Effector memory CD4-positive, alpha-beta T cell (primary cell): ENCODE results near the gene KIF2A.

ENCODE experiments used
- DNase-seq, 3 donors: peaks; one replicate each; pipeline ENCODE4 v3.0.0-alpha.2; 2020
- H3K27ac ChIP-seq: 2 replicates; pipeline ENCODE4 v1.7.0; 2013; ENCODE audit warnings: mild to moderate bottlenecking, low read length, moderate library complexity; ENCODE audit not compliant: insufficient read depth, poor library complexity, severe bottlenecking
- H3K27me3 ChIP-seq: replicated peaks from 2 replicates; pipeline ENCODE4 v1.7.0; 2013; ENCODE audit warnings: mild to moderate bottlenecking, low read length; ENCODE audit not compliant: insufficient read depth, control insufficient read depth, poor library complexity, severe bottlenecking
- H3K36me3 ChIP-seq: 2 replicates; pipeline ENCODE4 v1.7.0; 2013; ENCODE audit warnings: mild to moderate bottlenecking, low read length, moderate library complexity; ENCODE audit not compliant: control insufficient read depth, insufficient read depth
- H3K4me1 ChIP-seq: 2 replicates; pipeline ENCODE4 v1.7.0; 2013; ENCODE audit warnings: low read length, mild to moderate bottlenecking; ENCODE audit not compliant: control insufficient read depth, insufficient read depth, poor library complexity, severe bottlenecking
- H3K4me3 ChIP-seq: 2 replicates; pipeline ENCODE4 v1.7.0; 2013; ENCODE audit warnings: low read length, low read depth, mild to moderate bottlenecking; ENCODE audit not compliant: insufficient read depth, poor library complexity, severe bottlenecking
- H3K9me3 ChIP-seq: 2 replicates; pipeline ENCODE4 v1.7.0; 2013; ENCODE audit warnings: mild to moderate bottlenecking, low read length, moderate library complexity; ENCODE audit not compliant: control insufficient read depth

KIF2A gene

DNA sequence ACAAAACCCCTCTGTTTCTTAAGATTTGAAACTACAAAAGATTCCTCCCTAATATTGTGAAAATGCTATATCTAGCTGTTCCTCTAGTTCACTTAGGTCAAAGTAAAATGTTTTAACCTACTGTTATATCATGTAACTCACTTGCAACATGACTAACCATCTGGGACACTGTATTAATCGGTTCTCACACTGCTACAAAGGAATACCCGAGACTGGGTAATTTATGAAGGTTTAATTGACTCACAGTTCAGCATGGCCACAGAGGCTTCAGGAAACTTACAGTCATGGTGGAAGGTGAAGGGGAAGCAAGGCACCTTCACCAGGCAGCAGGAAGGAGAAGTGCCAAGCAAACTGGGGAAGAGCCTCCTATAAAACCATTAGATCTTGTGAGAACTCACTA lies 63.0 kb downstream of the KIF2A start:
- Histone ChIP-seq H3K4me1 (no peaks in the 10 kb centered on the region), H3K27me3 (no peaks in the 10 kb centered on the region), H3K9me3 (no peaks in the 10 kb centered on the region), H3K36me3 (peaks cover 43% of the 10 kb centered on the region), H3K27ac (no peak overlapping the region), H3K4me3 (no peak overlapping the region)
- no peak for DNase-seq

GRCh38 chr5:62371409-62371808 lies 65.4 kb downstream of the KIF2A start:
- Histone ChIP-seq H3K27ac (no peak overlapping the region), H3K27me3 (no peaks in the 10 kb centered on the region), H3K4me1 (no peaks in the 10 kb centered on the region), H3K36me3 (peaks cover 39% of the 10 kb centered on the region), H3K9me3 (no peaks in the 10 kb centered on the region), H3K4me3 (no peak overlapping the region)
- no peak for DNase-seq

DNA sequence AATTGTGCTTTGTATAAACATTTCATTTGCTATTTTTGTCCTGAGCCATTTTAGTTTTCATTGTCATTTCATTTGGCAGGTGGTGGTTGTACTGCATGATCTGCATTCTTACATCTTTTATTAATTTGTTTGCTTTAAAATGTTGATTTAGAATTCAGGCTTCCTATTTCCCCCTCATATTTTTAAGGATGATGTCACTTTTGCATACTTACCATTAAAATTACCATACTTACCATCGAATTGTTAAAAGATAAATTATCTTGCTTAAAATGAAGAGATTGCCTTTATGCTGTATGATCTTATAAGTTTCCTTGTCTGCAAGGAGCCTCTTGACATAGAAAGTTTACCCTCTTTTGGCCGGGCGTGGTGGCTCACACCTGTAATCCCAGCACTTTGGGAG lies 66.6 kb downstream of the KIF2A start:
- no peaks in the 10 kb centered on the region for H3K4me1 ChIP-seq
- no peak for DNase-seq
- peaks cover 32% of the 10 kb centered on the region for H3K36me3 ChIP-seq
- H3K4me3 ChIP-seq = no peak overlapping the region
- no peaks in the 10 kb centered on the region for H3K27me3 ChIP-seq
- no peaks in the 10 kb centered on the region for H3K9me3 ChIP-seq
- H3K27ac ChIP-seq = no peak overlapping the region

DNA sequence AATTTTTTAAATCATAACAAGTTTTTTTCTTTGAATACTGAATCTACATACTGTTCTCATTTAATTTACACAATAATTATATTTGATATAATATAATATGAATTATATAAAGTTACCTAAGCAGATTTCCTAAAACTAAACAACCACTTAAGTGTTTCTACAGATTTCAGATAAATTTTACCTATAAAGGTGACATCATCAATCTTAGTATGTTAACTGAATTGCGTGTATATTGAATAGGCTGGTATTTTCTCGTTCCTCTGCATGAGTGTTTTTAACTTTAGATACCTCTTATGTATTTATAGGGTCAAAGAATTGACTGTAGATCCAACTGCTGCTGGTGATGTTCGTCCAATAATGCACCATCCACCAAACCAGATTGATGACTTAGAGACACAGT lies 67.4 kb downstream of the KIF2A start:
- no peaks in the 10 kb centered on the region for H3K4me1 ChIP-seq
- peaks cover 40% of the 10 kb centered on the region for H3K36me3 ChIP-seq
- H3K9me3 ChIP-seq = no peaks in the 10 kb centered on the region
- no peak overlapping the region for H3K4me3 ChIP-seq
- no peaks in the 10 kb centered on the region for H3K27me3 ChIP-seq
- DNase-seq = no peak
- no peak overlapping the region for H3K27ac ChIP-seq

DNA sequence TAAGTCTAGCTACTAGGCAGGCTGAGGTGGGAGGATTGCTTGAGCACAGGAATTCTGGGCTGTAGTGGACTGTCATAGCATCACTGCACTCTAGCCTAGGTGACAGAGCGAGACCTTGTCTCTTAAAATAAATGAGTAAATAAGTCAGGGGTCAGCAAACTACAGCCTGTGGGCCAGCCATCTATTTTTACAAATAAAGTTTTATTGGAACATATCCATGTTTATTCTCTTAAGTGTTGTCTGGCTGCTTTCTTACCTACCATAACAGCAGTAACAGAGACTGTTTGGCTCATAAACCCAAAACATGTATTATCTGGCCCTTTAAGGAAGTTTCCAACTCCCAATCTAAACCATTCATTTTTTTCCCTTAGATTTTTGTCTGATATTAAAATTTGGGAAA lies 68.1 kb downstream of the KIF2A start:
- no peaks in the 10 kb centered on the region for H3K27me3 ChIP-seq

GRCh38 chr5:62375627-62376026 lies 69.6 kb downstream of the KIF2A start:
- no peak overlapping the region for H3K4me3 ChIP-seq
- peaks cover 56% of the 10 kb centered on the region for H3K36me3 ChIP-seq

More for the DNA sequence above, 68.1 kb downstream of the KIF2A start:
- H3K27ac ChIP-seq = no peak overlapping the region
- no peak for DNase-seq
- H3K4me1 ChIP-seq = no peaks in the 10 kb centered on the region
- peaks cover 46% of the 10 kb centered on the region for H3K36me3 ChIP-seq
- no peak overlapping the region for H3K4me3 ChIP-seq
- H3K9me3 ChIP-seq = no peaks in the 10 kb centered on the region

DNA sequence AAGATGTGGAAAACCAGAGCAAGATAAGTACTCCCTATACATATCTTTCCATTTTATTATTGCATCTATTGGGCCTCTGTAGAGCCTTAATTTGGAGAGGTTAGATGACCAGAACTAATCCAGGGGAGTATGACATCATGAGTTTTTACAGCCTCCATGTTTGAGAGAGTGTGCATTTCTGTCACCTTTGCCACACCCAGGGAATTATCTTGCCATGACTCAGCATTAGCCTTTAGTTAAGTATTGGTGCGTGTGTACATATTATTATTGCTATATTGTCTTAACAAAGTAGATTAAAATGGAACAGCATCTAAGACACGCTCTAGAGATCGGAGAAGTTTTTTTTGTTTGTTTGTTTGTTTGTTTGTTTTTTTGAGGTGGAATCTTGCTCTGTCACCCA lies 70.1 kb downstream of the KIF2A start:
- Histone ChIP-seq H3K9me3 (no peaks in the 10 kb centered on the region), H3K27me3 (no peaks in the 10 kb centered on the region), H3K27ac (no peak overlapping the region), H3K36me3 (peaks cover 60% of the 10 kb centered on the region), H3K4me3 (no peak overlapping the region), H3K4me1 (no peaks in the 10 kb centered on the region)
- DNase-seq = no peak

More at GRCh38 chr5:62375627-62376026, 69.6 kb downstream of the KIF2A start:
- Histone ChIP-seq H3K27ac (no peak overlapping the region), H3K4me1 (no peaks in the 10 kb centered on the region), H3K27me3 (no peaks in the 10 kb centered on the region), H3K9me3 (no peaks in the 10 kb centered on the region)
- DNase-seq = no peak

GRCh38 chr5:62385131-62385530 lies 79.1 kb downstream of the KIF2A start:
- no peak overlapping the region for H3K27ac ChIP-seq
- peaks cover 86% of the 10 kb centered on the region for H3K36me3 ChIP-seq
- H3K9me3 ChIP-seq = no peaks in the 10 kb centered on the region
- no peaks in the 10 kb centered on the region for H3K4me1 ChIP-seq
- no peaks in the 10 kb centered on the region for H3K27me3 ChIP-seq
- DNase-seq = no peak
- H3K4me3 ChIP-seq = no peak overlapping the region

- Histone ChIP-seq H3K9me3 (no peaks in the 10 kb centered on the region), H3K4me1 (no peaks in the 10 kb centered on the region), H3K4me3 (no peak overlapping the region), H3K27me3 (no peaks in the 10 kb centered on the region), H3K27ac (no peak overlapping the region), H3K36me3 (peaks cover 84% of the 10 kb centered on the region)
- DNase-seq = no peak
These were observed 79.9 kb downstream of the KIF2A start for GRCh38 chr5:62385816-62386400.

- Histone ChIP-seq H3K27ac (no peak overlapping the region), H3K27me3 (no peaks in the 10 kb centered on the region), H3K4me1 (no peaks in the 10 kb centered on the region), H3K36me3 (peaks cover 80% of the 10 kb centered on the region), H3K9me3 (no peaks in the 10 kb centered on the region), H3K4me3 (no peak overlapping the region)
- no peak for DNase-seq
These were observed 80.8 kb downstream of the KIF2A start for GRCh38 chr5:62386824-62387223.
